Activated CD4-positive, alpha-beta T cell treated with anti-CD3 and anti-CD28 coated beads, Interleukin-2, amount 50 U/mL, for 24 hours (primary cell): ENCODE measurements around the gene TOR4A.
"Not testable (repeated sequence)": the region's sequence is repeated elsewhere in the genome, so short reads cannot be mapped to it uniquely, and the experiment has no call there.

Source experiments
- DNase-seq, 2 donors: peaks; one replicate each; pipeline ENCODE4 v3.0.0-alpha.2; 2020; ENCODE audit warnings: low read depth in 1 of 2, low spot score in 1 of 2

The TOR4A gene

DNA sequence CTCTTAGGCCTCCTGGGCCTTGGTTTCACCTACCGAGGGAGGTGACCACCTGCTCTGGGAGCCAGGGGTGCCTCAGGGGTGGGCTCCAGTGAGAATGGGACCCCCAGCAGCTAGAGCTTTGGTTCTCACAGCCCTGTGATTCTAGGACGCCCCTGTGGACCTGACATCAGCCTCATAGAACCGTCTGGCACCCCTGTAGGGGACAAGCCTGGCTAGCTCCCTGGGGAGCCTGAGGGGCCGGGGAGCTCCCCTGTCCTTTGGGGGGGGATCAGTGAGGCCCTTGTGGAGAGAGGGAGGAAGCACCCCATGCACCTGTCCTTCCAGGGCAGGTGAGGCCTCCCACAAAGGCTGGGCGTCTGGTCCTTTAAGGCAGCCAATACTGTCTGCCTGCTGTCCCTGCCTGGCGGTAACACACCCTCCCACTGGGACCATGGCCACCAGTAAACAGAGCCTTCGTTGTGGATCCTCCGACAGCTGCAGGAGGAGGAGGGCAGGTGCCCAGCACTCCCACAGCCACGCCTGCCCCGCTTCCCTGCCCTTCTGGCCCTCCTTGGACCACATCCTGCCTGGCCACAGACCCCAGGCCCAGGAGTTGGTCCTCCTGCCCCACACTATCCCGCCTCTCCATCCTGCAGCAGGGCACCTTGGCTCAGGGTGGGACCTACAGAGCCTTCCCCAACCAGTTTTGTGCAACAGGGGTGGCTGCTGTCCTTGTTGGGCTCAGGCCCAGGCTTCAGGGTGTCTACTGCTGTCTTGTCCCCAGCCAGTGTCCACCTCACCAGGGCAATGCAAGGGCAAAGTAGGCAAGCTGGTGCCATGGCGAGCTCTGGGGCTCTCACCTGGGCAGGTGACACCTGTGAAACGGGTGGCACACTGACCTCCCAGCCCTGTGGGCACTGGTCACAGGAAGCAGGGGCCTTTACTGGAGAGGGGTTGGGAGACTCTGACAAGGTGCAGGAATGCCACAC, 39.5 kb upstream of the TOR4A start:
- DNase-seq: no peak

GRCh38 chr9:137239541-137240200, 37.9 kb upstream of the TOR4A start:
- DNase-seq: not testable (repeated sequence)

- DNase-seq: peak in 1 of 2 donors; percentile 54
Observed at GRCh38 chr9:137240318-137240840, 37.1 kb upstream of the TOR4A start.

- peak; percentile 88 to 98 for DNase-seq
Observed at GRCh38 chr9:137240841-137241489, 36.6 kb upstream of the TOR4A start, which contains the start of gene TUBB4B. TUBB4B (plus strand) TSS chr9:137241287; CDS start chr9:137241361, 74 bp downstream.

DNA sequence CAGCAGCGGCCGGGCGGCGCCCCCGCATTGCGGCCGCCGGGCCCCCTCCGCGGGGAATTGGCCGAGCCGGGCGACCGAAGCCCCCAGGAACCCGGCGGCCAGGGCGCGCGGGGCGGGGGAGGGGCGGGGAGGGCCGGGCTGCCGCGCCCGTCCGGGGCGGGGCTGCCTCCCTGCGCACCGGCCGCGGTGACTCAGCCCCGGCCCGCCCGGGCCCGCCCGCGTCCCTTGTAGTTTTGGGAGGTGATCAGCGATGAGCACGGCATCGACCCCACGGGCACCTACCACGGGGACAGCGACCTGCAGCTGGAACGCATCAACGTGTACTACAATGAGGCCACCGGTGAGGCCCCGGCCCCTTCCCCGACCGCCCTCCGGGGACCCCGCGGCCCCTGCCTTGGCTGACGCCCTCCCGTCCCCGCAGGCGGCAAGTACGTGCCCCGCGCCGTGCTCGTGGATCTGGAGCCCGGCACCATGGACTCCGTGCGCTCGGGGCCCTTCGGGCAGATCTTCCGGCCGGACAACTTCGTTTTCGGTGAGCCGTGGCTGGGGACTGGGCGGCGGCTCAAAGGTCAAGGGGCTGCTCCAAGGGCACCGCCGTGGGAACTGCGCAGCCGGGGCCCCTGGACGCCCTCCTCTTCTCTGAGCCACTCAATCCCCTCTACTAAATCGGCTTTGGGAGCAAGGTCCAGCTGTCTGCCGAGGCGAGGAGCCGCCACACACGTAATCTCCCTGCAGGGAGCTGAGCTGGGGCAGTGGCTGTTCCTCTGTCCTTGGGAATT, 35.8 kb upstream of the TOR4A start:
- DNase-seq: peak; percentile 36 to 55

DNA sequence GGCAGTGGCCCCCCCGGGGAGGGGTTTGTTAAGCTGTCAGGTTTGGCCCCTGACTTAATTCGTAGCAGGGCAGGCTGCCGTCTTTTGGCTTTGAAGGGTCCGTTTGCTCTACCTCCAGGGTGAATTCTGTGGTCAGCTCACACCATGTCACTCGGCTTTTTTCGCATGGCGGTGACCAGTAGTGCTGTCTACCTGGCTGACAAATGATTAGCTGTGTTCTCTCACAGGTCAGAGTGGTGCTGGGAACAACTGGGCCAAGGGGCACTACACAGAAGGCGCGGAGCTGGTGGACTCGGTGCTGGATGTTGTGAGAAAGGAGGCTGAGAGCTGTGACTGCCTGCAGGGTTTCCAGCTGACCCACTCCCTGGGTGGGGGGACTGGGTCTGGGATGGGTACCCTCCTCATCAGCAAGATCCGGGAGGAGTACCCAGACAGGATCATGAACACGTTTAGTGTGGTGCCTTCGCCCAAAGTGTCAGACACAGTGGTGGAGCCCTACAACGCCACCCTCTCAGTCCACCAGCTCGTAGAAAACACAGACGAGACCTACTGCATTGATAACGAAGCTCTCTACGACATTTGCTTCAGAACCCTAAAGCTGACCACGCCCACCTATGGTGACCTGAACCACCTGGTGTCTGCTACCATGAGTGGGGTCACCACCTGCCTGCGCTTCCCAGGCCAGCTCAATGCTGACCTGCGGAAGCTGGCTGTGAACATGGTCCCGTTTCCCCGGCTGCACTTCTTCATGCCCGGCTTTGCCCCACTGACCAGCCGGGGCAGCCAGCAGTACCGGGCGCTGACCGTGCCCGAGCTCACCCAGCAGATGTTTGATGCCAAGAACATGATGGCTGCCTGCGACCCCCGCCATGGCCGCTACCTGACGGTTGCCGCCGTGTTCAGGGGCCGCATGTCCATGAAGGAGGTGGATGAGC, 35.0 kb upstream of the TOR4A start:
- no peak for DNase-seq

DNA sequence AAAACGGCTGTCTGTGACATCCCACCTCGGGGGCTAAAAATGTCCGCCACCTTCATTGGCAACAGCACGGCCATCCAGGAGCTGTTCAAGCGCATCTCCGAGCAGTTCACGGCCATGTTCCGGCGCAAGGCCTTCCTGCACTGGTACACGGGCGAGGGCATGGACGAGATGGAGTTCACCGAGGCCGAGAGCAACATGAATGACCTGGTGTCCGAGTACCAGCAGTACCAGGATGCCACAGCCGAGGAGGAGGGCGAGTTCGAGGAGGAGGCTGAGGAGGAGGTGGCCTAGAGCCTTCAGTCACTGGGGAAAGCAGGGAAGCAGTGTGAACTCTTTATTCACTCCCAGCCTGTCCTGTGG, 34.3 kb upstream of the TOR4A start:
- not testable (repeated sequence) for DNase-seq

- DNase-seq: no peak
Observed at GRCh38 chr9:137243626-137244485, 33.7 kb upstream of the TOR4A start.

- DNase-seq: no peak
Observed at GRCh38 chr9:137244486-137245449, 32.8 kb upstream of the TOR4A start.

DNA sequence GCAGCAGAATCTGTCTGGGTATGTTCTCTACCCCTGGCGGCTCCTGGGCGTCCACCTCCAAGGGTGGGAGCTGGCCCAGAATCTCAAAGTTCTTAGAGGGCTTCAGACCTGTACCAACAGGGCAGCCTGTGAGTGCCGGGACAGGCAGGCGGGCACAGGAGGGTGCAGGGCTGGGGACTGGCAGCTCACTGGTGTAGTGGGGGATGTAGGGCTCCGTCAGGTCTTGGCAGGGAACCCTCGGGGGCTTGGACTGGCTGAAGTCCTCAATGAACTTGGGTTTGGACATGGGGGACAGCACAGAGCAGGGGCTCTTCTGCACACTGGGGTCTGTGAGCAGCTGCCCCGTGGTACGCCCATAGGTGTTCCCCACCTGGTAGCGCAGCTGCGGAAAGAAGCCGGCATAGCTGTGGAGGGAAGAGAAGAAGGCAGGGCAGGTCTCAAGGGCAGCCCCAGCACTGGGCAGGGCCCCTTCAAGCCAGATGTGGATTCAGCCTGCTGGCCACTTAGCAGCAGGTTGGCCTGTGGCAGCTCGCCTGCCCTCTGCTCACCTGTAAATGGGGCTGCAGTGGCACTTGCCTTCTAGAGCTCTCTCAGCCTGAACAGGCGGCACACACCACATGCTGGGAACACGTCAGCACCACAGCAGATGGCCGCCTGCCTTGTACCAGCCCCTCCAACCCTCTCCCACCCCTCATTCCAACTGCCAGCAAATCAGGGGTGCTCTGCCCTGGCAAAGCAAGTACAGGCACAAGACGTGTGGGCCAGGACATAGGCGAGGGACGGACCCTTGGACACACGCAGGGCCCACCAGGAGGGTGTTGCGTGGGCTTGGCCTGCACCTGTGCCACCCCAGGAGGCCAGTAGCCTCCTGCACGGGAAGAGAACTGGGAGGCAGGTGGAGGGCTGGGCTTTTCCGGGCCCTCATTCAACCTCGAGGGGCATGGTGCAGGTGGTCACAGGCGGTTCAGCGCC, 31.8 kb upstream of the TOR4A start:
- DNase-seq: no peak

DNA sequence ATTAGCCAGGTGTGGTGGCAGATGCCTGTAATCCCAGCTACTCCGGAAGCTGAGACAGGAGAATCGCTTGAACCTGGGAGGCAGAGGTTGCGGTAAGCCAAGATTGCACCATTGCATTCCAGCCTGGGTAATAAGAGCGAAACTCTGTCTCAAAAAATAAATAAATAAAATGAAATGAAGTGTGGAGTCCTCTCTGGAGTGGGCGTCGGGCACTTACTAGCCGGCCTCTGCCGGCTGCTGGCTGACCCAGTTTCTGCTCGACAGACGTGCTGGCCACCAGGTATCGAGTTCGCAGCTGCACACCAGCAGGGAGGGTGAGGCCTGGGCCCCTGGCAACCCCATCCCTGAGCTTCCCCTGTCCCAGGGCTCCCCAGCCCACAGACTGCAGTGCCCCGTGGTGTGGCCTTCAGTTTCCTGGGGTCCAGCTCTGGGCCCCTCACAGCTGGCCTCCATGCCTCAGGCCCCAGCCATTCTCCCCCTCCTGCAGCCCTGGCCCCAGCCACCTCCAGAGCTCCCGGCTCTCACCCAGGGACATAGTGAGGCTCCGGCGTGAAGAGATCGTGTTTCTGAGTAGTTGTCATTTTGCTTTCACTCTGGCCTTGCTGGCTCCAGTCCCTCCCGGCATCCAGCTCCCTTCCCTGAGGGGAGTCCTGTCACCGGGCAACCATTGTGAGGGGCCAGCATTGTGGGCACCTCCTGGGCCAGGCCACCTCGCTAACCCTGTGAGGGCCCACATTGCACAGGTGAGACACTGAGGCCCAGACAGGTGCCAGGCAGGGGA, 30.2 kb upstream of the TOR4A start:
- no peak for DNase-seq

DNA sequence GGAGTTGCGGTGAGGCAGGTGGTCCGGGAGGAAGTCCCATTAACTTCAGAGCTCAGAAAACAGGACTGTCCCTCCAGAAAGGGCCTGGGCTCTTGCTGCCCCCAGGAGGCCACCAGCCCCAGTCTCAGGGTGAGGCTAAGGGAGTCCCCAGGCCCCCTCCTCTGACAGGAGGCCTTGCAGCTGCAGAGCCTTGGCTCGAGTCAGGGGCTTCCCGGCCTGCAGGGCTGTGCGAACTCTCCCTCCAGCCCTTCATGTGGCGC, 29.7 kb upstream of the TOR4A start:
- no peak for DNase-seq

GRCh38 chr9:137250329-137251193, 27.0 kb upstream of the TOR4A start:
- no peak for DNase-seq

- DNase-seq: no peak
Observed at GRCh38 chr9:137251194-137251461, 26.4 kb upstream of the TOR4A start, which contains the start of gene STPG3. STPG3 (plus strand) TSS chr9:137251286; CDS start chr9:137251287, 1 bp downstream.
